ENCODE data around the gene WDR27. TPM values are rescaled to one million over a fixed set of nuclear protein-coding genes. Genes with fewer than 3 reads are reported as not detected.

The WDR27 gene
- total RNA-seq, 1 donor from 2014 or later = 92.7 TPM

- no peak overlapping the region for H3K27ac ChIP-seq
- no peaks in the 10 kb centered on the region for H3K27me3 ChIP-seq
- no peak overlapping the region for H3K4me3 ChIP-seq
- no peaks in the 10 kb centered on the region for H3K9me3 ChIP-seq
- no peak for TF ChIP-seq CTCF (IDR thresholded peaks at IDR 0.05)
- no peaks in the 10 kb centered on the region for H3K4me1 ChIP-seq
- no peaks in the 10 kb centered on the region for H3K36me3 ChIP-seq
- intact Hi-C loops (cut with DNase I) = no loop called here
- DNase-seq (ENCODE audit: low spot score in 2 of 2) = no peak
Measured at GRCh38 chr6:169564453-169565240, 137.2 kb downstream of the WDR27 start.

GRCh38 chr6:169561665-169562064 is 140.2 kb downstream of the WDR27 start:
- no peaks in the 10 kb centered on the region for H3K9me3 ChIP-seq
- H3K4me3 ChIP-seq = no peak overlapping the region
- H3K4me1 ChIP-seq = no peaks in the 10 kb centered on the region
- H3K36me3 ChIP-seq = no peaks in the 10 kb centered on the region
- intact Hi-C loops (cut with DNase I) = no loop called here
- TF ChIP-seq CTCF (IDR thresholded peaks at IDR 0.05) = no peak
- H3K27me3 ChIP-seq = no peaks in the 10 kb centered on the region
- H3K27ac ChIP-seq = no peak overlapping the region
- no peak for DNase-seq (ENCODE audit: low spot score in 2 of 2)

GRCh38 chr6:169559592-169559991 is 142.2 kb downstream of the WDR27 start:
- H3K4me3 ChIP-seq = no peak overlapping the region
- H3K9me3 ChIP-seq = no peaks in the 10 kb centered on the region
- no peak for TF ChIP-seq CTCF (IDR thresholded peaks at IDR 0.05)
- intact Hi-C loops (cut with DNase I) = no loop called here
- H3K27ac ChIP-seq = no peak overlapping the region
- DNase-seq (ENCODE audit: low spot score in 2 of 2) = no peak
- H3K27me3 ChIP-seq = no peaks in the 10 kb centered on the region
- H3K36me3 ChIP-seq = no peaks in the 10 kb centered on the region
- H3K4me1 ChIP-seq = no peaks in the 10 kb centered on the region

- Histone ChIP-seq H3K4me3 (no peak overlapping the region), H3K36me3 (no peaks in the 10 kb centered on the region), H3K9me3 (no peaks in the 10 kb centered on the region), H3K27ac (no peak overlapping the region), H3K27me3 (no peaks in the 10 kb centered on the region), H3K4me1 (no peaks in the 10 kb centered on the region)
- no peak for DNase-seq (ENCODE audit: low spot score in 2 of 2)
- intact Hi-C loops (cut with DNase I) = no loop called here
- no peak for TF ChIP-seq CTCF (IDR thresholded peaks at IDR 0.05)
Measured at GRCh38 chr6:169558774-169559441, 142.9 kb downstream of the WDR27 start.

GRCh38 chr6:169558378-169558773 is 143.5 kb downstream of the WDR27 start:
- no peaks in the 10 kb centered on the region for H3K27me3 ChIP-seq
- no peak overlapping the region for H3K4me3 ChIP-seq
- H3K27ac ChIP-seq = no peak overlapping the region
- H3K4me1 ChIP-seq = no peaks in the 10 kb centered on the region
- intact Hi-C loops (cut with DNase I) = no loop called here
- no peak for DNase-seq (ENCODE audit: low spot score in 2 of 2)
- no peaks in the 10 kb centered on the region for H3K36me3 ChIP-seq
- H3K9me3 ChIP-seq = no peaks in the 10 kb centered on the region
- TF ChIP-seq CTCF (IDR thresholded peaks at IDR 0.05) = no peak
